ENCODE data around the gene CACNB4. TPM values are rescaled to one million over a fixed set of nuclear protein-coding genes. Genes with fewer than 3 reads are reported as not detected.

CACNB4 gene
- total RNA-seq, 1 experiment from 2014 or later, result 1.00 TPM

DNA sequence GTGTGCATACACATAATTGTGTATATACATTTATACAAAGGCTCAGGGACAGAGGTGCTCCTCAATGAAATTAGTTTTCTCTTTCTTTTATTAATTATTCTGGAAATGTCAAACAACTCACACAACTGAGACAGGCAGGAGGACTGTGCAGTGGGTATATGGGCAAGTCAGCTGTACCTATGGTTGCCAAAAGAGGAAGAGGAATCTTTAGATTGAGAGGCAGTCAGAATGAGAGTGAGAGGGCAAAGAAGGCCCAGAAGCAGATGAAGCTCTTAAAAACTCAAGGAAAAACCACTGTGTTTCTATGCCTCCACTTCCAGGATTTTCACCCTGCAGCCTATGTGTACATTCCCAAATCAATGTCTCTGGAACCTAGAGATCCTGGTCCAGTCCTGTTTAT is 79.1 kb downstream of the CACNB4 start:
- Mint-ChIP-seq H3K27me3 (ENCODE audit: insufficient read depth, unreplicated experiment) (peaks cover 12% of the 10 kb centered on the region), H3K36me3 (ENCODE audit: insufficient read depth, unreplicated experiment) (no peaks in the 10 kb centered on the region), H3K27ac (ENCODE audit: unreplicated experiment) (no peak overlapping the region), H3K4me1 (ENCODE audit: low read depth, unreplicated experiment) (no peaks in the 10 kb centered on the region), H3K9me3 (ENCODE audit: unreplicated experiment) (no peaks in the 10 kb centered on the region), H3K4me3 (ENCODE audit: unreplicated experiment) (no peak overlapping the region)
- no peaks in the 10 kb centered on the region for H3K9me3 ChIP-seq
- H3K27me3 ChIP-seq (replicated peaks; ENCODE audit: control insufficient read depth, insufficient read depth, low read length), result no peaks in the 10 kb centered on the region
- no TSS peak for BruUV-seq (replicated peaks)
- ChIA-PET CTCF (no interaction called here), POLR2A (no interaction called here)
- no peaks in the 10 kb centered on the region for H3K4me1 ChIP-seq
- H3K4me3 ChIP-seq (ENCODE audit: low read depth, low read length), result no peak overlapping the region
- DNase-seq, result no peak
- intact Hi-C loops (cut with micrococcal nuclease; ENCODE audit: unreplicated experiment), result loop anchor here (10.0 kb wide), 2 partner anchors 385 to 545 kb away; no protein-coding TSS in a partner anchor
- H3K36me3 ChIP-seq (ENCODE audit: control insufficient read depth, insufficient read depth, low read length), result no peaks in the 10 kb centered on the region
- TF ChIP-seq, protein P1, sequence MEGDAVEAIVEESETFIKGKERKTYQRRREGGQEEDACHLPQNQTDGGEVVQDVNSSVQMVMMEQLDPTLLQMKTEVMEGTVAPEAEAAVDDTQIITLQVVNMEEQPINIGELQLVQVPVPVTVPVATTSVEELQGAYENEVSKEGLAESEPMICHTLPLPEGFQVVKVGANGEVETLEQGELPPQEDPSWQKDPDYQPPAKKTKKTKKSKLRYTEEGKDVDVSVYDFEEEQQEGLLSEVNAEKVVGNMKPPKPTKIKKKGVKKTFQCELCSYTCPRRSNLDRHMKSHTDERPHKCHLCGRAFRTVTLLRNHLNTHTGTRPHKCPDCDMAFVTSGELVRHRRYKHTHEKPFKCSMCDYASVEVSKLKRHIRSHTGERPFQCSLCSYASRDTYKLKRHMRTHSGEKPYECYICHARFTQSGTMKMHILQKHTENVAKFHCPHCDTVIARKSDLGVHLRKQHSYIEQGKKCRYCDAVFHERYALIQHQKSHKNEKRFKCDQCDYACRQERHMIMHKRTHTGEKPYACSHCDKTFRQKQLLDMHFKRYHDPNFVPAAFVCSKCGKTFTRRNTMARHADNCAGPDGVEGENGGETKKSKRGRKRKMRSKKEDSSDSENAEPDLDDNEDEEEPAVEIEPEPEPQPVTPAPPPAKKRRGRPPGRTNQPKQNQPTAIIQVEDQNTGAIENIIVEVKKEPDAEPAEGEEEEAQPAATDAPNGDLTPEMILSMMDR (IDR thresholded peaks at IDR 0.05; ENCODE audit: insufficient read depth in 1 of 2, low read depth in 1 of 2, low read length in 1 of 2, severe bottlenecking in 1 of 2, unreplicated experiment in 1 of 2), result no peak

DNA sequence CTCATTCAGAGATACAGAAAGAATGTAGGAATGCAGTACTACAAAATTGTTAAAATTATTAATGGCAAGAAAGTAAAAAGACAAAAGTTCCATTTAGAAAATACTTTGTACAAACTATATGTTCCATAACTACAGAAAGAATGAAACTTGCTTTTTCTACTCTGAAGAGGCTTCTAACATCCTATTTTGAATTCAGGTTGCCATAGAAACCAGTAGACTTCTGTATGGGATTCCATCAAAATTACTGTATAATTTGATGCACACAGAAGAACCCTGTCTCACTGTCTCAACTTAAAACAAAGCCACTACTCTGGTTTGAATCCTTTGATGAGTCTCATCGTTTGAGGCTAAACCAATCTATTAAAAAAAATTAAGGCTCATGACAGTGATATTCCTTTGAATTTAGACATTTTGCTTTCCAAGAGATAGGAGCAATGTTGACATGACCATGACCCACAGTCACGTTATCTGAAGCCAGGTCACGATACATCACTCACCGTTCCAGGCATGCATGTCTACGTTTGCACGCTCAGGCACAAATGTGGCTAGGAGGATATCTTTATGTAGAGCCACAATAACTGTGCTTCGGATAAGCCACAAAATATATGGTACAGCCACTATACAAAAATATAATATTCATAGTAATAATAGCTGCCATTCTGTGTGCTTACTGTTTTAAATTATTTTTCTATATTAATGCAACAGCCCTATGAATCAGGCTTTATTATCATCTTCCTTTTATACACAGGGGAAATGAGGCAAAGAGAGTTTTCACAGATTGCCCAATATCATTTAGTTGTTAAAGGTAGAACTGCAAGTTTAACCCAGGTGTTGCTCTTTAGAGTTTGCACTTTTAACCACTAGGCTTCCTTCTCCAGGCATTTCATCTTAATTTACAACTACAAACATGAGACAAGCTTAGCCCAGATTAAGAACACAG is 82.4 kb downstream of the CACNB4 start:
- no peak overlapping the region for H3K4me3 ChIP-seq (ENCODE audit: low read depth, low read length)
- H3K4me1 ChIP-seq, result no peaks in the 10 kb centered on the region
- BruUV-seq (replicated peaks), result no TSS peak
- Mint-ChIP-seq H3K4me3 (ENCODE audit: unreplicated experiment) (no peak overlapping the region), H3K36me3 (ENCODE audit: insufficient read depth, unreplicated experiment) (no peaks in the 10 kb centered on the region), H3K9me3 (ENCODE audit: unreplicated experiment) (no peaks in the 10 kb centered on the region), H3K27ac (ENCODE audit: unreplicated experiment) (no peak overlapping the region), H3K27me3 (ENCODE audit: insufficient read depth, unreplicated experiment) (peaks cover 8% of the 10 kb centered on the region), H3K4me1 (ENCODE audit: low read depth, unreplicated experiment) (no peaks in the 10 kb centered on the region)
- no peaks in the 10 kb centered on the region for H3K36me3 ChIP-seq (ENCODE audit: control insufficient read depth, insufficient read depth, low read length)
- no peaks in the 10 kb centered on the region for H3K27me3 ChIP-seq (replicated peaks; ENCODE audit: control insufficient read depth, insufficient read depth, low read length)
- ChIA-PET POLR2A (no interaction called here), CTCF (no interaction called here)
- no peaks in the 10 kb centered on the region for H3K9me3 ChIP-seq
- no peak for DNase-seq
- TF ChIP-seq, protein P1 (IDR thresholded peaks at IDR 0.05; ENCODE audit: insufficient read depth in 1 of 2, low read depth in 1 of 2, low read length in 1 of 2, severe bottlenecking in 1 of 2, unreplicated experiment in 1 of 2), result no peak
- intact Hi-C loops (cut with micrococcal nuclease; ENCODE audit: unreplicated experiment), result no loop called here

DNA sequence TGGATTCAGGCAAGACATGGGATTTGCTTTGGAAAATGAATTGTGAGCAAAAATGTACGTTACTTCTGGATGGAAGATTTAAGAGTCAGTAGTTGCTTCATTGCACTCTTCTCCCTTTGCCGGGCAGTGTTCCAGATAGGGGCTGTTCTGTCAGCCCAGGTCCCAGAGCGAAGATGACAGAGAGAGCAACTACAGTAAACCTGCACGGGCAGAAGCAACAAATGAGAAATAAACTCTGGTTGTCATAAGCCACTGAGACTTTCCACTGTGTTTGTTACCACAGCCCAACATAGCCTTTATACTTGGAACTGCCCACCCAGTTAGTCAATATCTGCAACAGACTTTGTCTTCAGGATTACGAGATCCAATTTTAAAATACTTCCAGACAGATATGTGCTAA is 83.3 kb downstream of the CACNB4 start:
- POLR2A ChIA-PET, result no interaction called here

More for the DNA sequence above, 83.3 kb downstream of the CACNB4 start:
- Mint-ChIP-seq H3K4me1 (ENCODE audit: low read depth, unreplicated experiment) (no peaks in the 10 kb centered on the region), H3K27me3 (ENCODE audit: insufficient read depth, unreplicated experiment) (peaks cover 8% of the 10 kb centered on the region), H3K9me3 (ENCODE audit: unreplicated experiment) (no peaks in the 10 kb centered on the region), H3K4me3 (ENCODE audit: unreplicated experiment) (no peak overlapping the region), H3K27ac (ENCODE audit: unreplicated experiment) (no peak overlapping the region), H3K36me3 (ENCODE audit: insufficient read depth, unreplicated experiment) (no peaks in the 10 kb centered on the region)
- CTCF ChIA-PET, result no interaction called here
- Histone ChIP-seq H3K27me3 (replicated peaks; ENCODE audit: control insufficient read depth, insufficient read depth, low read length) (no peaks in the 10 kb centered on the region), H3K36me3 (ENCODE audit: control insufficient read depth, insufficient read depth, low read length) (no peaks in the 10 kb centered on the region), H3K9me3 (no peaks in the 10 kb centered on the region), H3K4me1 (no peaks in the 10 kb centered on the region), H3K4me3 (ENCODE audit: low read depth, low read length) (no peak overlapping the region)
- intact Hi-C loops (cut with micrococcal nuclease; ENCODE audit: unreplicated experiment), result no loop called here
- TF ChIP-seq, protein P1 (IDR thresholded peaks at IDR 0.05; ENCODE audit: insufficient read depth in 1 of 2, low read depth in 1 of 2, low read length in 1 of 2, severe bottlenecking in 1 of 2, unreplicated experiment in 1 of 2), result no peak
- DNase-seq, result no peak
- no TSS peak for BruUV-seq (replicated peaks)

Data from Caco-2 (cell line).